ENCODE data around the gene LHFPL2. TPM values are rescaled to one million over a fixed set of nuclear protein-coding genes. Genes with fewer than 3 reads are reported as not detected.

LHFPL2 gene
- total and polyA plus RNA-seq, 7 donors = 1.1 to 6.4 (median 3.6) TPM

- H3K36me3 ChIP-seq (ENCODE audit: insufficient read depth in 1 of 2, low read depth in 1 of 2) = no peaks in the 10 kb centered on the region
- no peaks in the 10 kb centered on the region for H3K27me3 ChIP-seq (ENCODE audit: insufficient read depth in 3 of 3, low read length in 2 of 3)
- no peak overlapping the region for H3K27ac ChIP-seq
- peaks cover 62% of the 10 kb centered on the region for H3K4me1 ChIP-seq
- DNase-seq (no peak), ATAC-seq (no peak)
- H3K9me3 ChIP-seq = no peaks in the 10 kb centered on the region
- WGBS, 3 donors = 57 to 69% (median 63%) methylated on average over 5 of the region's 5 CpGs
- no peak overlapping the region for H3K4me3 ChIP-seq
- intact Hi-C loops (cut with DNase I) = no loop called here
- TF ChIP-seq, protein P1, sequence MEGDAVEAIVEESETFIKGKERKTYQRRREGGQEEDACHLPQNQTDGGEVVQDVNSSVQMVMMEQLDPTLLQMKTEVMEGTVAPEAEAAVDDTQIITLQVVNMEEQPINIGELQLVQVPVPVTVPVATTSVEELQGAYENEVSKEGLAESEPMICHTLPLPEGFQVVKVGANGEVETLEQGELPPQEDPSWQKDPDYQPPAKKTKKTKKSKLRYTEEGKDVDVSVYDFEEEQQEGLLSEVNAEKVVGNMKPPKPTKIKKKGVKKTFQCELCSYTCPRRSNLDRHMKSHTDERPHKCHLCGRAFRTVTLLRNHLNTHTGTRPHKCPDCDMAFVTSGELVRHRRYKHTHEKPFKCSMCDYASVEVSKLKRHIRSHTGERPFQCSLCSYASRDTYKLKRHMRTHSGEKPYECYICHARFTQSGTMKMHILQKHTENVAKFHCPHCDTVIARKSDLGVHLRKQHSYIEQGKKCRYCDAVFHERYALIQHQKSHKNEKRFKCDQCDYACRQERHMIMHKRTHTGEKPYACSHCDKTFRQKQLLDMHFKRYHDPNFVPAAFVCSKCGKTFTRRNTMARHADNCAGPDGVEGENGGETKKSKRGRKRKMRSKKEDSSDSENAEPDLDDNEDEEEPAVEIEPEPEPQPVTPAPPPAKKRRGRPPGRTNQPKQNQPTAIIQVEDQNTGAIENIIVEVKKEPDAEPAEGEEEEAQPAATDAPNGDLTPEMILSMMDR (IDR thresholded peaks at IDR 0.05) = no peak
These were observed 58.6 kb downstream of the LHFPL2 start for GRCh38 chr5:78589923-78590322.

DNA sequence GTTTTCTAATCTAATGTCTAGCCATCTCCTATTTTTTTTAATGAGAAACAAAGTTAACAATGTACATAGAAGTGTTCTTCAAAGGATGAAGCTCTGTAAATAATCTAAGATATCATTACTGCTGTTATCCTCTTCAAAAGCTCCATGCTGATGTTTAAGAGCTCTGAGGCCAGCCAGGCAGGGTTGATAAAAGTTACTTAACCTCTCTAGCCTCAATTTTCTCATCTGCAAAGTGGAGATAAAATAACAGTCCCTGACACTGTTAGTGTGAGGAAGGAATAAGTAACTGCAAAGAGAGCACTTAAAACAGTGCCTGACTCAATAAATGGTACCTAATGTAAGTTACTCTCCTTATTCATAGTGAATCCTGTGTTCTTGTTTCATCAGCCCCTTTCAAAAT lies 60.1 kb downstream of the LHFPL2 start:
- TF ChIP-seq, protein P1 (IDR thresholded peaks at IDR 0.05) = no peak
- no peak for DNase-seq
- no peak overlapping the region for H3K27ac ChIP-seq
- intact Hi-C loops (cut with DNase I) = no loop called here
- no peaks in the 10 kb centered on the region for H3K9me3 ChIP-seq
- H3K4me1 ChIP-seq = peaks cover 48% of the 10 kb centered on the region
- no peak overlapping the region for H3K4me3 ChIP-seq
- ATAC-seq = no peak
- H3K36me3 ChIP-seq (ENCODE audit: insufficient read depth in 1 of 2, low read depth in 1 of 2) = no peaks in the 10 kb centered on the region
- no peaks in the 10 kb centered on the region for H3K27me3 ChIP-seq (ENCODE audit: insufficient read depth in 3 of 3, low read length in 2 of 3)

DNA sequence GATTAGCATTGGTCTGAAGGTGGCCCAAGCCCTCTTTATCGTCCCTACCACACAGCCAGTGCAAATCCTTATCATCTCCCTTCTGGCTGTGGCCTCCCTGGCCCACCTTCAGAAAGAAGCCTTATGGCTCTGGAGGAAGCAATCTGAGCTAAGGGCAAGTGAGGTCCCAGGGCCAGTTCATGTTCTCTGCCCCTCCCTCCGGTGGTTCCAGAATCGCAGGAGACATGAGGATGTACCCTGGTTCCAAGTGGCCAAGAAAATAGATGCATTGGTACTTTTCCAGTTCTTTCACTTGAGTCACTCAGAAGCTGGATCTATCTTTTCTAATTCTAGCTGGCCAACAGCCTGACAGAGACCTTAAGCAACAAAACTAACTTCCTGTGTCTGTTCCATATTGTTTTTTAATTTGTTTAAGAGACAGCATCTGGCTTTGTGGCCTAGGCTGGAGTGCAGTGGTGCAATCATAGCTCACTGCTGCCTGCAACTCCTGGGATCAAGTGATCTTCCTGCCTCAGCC lies 60.7 kb downstream of the LHFPL2 start:
- DNase-seq = peak; percentile 35 to 67
- TF ChIP-seq, protein P1 (IDR thresholded peaks at IDR 0.05) = no peak
- no peaks in the 10 kb centered on the region for H3K27me3 ChIP-seq (ENCODE audit: insufficient read depth in 3 of 3, low read length in 2 of 3)
- H3K27ac ChIP-seq = peak overlapping the region; percentile 33
- 10 to 34% (median 12%) methylated on average over 3 of the region's 3 CpGs for WGBS, 3 donors
- H3K9me3 ChIP-seq = no peaks in the 10 kb centered on the region
- H3K4me3 ChIP-seq = no peak overlapping the region
- peaks cover 41% of the 10 kb centered on the region for H3K4me1 ChIP-seq
- intact Hi-C loops (cut with DNase I) = no loop called here
- peak; percentile 61 to 92 (median 78) for ATAC-seq
- no peaks in the 10 kb centered on the region for H3K36me3 ChIP-seq (ENCODE audit: insufficient read depth in 1 of 2, low read depth in 1 of 2)

- H3K4me1 ChIP-seq = peaks cover 39% of the 10 kb centered on the region
- DNase-seq (no peak), ATAC-seq (peak in 1 of 4 donors; percentile 21)
- 43 to 55% (median 44%) methylated on average over 4 of the region's 4 CpGs for WGBS, 3 donors
- H3K27me3 ChIP-seq (ENCODE audit: insufficient read depth in 3 of 3, low read length in 2 of 3) = no peaks in the 10 kb centered on the region
- H3K36me3 ChIP-seq (ENCODE audit: insufficient read depth in 1 of 2, low read depth in 1 of 2) = no peaks in the 10 kb centered on the region
- TF ChIP-seq, protein P1 (IDR thresholded peaks at IDR 0.05) = no peak
- intact Hi-C loops (cut with DNase I) = no loop called here
- H3K9me3 ChIP-seq = no peaks in the 10 kb centered on the region
- H3K4me3 ChIP-seq = no peak overlapping the region
- H3K27ac ChIP-seq = peak overlapping the region; percentile 33
These were observed 61.3 kb downstream of the LHFPL2 start for GRCh38 chr5:78587081-78587774.
